Hepatocyte (in vitro differentiated cells): ENCODE results near the gene NIPSNAP3A.

Experiments used
- EZH2 ChIP-seq: fragments of 200-600 bp; sonication (generic); IDR thresholded peaks from 2 replicates; pipeline ENCODE4 v1.6.1; 2016; ENCODE audit warnings: antibody characterized with exemption, mild to moderate bottlenecking, borderline replicate concordance
- TF ChIP-seq, protein P1 (sequence below): fragments of 200-600 bp; sonication (generic); IDR thresholded peaks from 2 replicates; pipeline ENCODE4 v1.5.1; 2016; ENCODE audit warnings: antibody characterized with exemption, mild to moderate bottlenecking; ENCODE audit not compliant: poor library complexity

DNA sequence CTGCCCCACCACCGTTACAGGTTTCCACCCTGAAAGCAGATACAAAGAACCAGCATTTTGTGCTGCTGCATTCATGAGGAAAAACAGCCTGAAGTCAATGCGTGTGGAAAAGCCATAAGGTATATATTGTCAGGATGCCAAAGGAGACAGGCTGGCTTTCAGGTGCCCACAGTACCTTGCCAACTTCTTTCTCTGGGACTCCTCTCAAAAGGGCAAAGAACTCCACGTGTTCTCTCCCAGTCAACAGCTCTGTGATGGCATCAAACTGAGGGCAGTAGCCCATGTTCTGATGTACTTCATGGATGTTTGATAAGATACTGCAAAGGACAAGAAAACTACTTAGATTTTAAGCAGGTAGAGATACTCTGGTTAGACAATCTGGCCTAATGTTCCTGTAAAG, 40.8 kb downstream of the NIPSNAP3A start:
- TF ChIP-seq, protein P1, sequence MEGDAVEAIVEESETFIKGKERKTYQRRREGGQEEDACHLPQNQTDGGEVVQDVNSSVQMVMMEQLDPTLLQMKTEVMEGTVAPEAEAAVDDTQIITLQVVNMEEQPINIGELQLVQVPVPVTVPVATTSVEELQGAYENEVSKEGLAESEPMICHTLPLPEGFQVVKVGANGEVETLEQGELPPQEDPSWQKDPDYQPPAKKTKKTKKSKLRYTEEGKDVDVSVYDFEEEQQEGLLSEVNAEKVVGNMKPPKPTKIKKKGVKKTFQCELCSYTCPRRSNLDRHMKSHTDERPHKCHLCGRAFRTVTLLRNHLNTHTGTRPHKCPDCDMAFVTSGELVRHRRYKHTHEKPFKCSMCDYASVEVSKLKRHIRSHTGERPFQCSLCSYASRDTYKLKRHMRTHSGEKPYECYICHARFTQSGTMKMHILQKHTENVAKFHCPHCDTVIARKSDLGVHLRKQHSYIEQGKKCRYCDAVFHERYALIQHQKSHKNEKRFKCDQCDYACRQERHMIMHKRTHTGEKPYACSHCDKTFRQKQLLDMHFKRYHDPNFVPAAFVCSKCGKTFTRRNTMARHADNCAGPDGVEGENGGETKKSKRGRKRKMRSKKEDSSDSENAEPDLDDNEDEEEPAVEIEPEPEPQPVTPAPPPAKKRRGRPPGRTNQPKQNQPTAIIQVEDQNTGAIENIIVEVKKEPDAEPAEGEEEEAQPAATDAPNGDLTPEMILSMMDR = no peak
- TF ChIP-seq EZH2 = no peak
